Activated T-cell treated with anti-CD3 and anti-CD28 coated beads, Interleukin-2, amount 50 U/mL, for 1 hour (primary cell): ENCODE measurements around the gene NLRP10.

Source experiments
- DNase-seq: peaks from one replicate; pipeline ENCODE4 v3.0.0-alpha.2; 2020

Gene NLRP10

GRCh38 chr11:7971846-7972245 lies 6.6 kb upstream of the NLRP10 start:
- DNase-seq, result no peak

GRCh38 chr11:7969756-7970646 lies 4.8 kb upstream of the NLRP10 start:
- no peak for DNase-seq

DNA sequence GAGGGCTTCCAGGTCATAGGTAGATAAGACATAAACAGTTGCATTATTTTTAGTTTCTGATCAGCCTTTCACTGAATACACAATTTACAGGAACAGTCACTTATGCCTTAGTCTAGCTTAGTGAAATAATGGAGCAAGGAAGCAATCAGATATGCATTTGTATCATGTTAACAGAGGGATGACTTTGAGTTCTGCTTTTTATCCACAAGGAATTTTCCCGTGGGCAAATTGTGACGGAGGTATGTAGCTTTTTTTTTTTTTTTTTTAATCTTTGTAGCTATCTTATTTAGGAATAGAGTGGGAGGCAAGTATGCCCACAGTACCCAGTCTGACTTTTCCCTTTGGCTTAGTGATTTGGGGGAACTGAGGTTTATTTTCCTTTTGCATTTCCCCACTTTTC lies 3.4 kb upstream of the NLRP10 start:
- no peak for DNase-seq

GRCh38 chr11:7967826-7968225 lies 2.6 kb upstream of the NLRP10 start:
- DNase-seq, result no peak

DNA sequence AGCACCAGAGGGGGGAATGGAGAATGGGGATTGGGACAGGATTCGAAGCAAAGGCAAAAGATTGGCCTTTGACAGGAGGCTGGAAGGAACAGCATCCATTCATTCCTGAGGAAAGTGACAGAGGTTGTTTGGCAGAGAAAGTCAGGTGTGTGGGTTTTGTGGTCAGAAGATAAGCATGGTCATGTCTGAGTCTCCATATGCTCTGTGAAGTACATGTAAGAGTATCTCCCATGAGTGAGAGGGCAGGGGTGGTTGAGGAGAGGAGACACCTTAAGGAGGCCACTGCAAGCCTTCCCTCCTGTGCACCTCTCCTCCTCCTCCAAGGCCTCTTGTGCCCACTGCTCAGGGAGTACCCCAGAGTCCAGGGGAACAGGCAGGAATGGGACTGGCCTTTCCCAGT lies 1.9 kb upstream of the NLRP10 start:
- no peak for DNase-seq

- no peak for DNase-seq
Measured at GRCh38 chr11:7964873-7965272, 374 bp downstream of the NLRP10 start.

GRCh38 chr11:7964261-7964660 lies 986 bp downstream of the NLRP10 start:
- no peak for DNase-seq

DNA sequence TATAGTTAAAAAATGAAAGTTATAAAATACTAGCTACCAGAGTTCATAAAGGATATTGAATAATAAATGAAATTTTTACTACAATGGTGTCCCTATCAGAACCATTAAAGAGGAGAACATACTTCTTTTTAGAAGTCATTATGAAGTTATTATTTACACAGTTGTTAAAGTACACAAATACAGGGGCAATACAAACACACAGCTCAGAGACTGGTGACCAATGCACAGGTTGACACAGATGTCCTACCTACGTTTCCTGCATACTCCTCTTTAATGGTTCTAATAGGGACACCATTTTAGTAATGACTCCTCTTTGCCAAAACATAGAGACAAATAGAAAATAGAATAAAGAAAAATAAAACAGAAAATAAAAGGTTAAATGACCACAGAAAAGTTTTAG lies 10.1 kb downstream of the NLRP10 start:
- DNase-seq, result no peak

GRCh38 chr11:7949934-7950333 lies 15.3 kb downstream of the NLRP10 start:
- no peak for DNase-seq

GRCh38 chr11:7944123-7944522 lies 21.1 kb downstream of the NLRP10 start:
- DNase-seq, result no peak

DNA sequence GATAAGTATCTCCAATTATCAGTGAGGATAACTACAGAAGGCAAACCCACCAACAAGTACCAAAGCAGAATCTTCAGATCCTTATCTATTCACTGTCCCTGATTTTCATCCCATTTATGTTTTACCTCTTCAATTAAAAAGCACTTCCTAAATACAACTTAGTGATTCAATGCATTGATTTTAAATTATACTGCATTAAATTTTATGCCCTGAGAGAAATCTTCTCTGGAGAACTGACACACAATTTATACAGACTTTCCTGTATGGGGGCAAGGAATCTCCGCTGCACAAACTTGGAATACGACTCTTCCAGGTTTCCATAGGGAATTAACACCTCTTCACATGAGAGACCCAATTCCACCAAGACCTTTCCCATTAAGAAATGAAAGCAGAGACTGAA lies 23.6 kb downstream of the NLRP10 start, which contains the start of gene OR10A3:
TSS of gene OR10A3 (minus strand) at position 101 of the 400 bp plus-strand sequence. CDS start 2,188 bp downstream, outside the sequence.
- DNase-seq, result no peak

DNA sequence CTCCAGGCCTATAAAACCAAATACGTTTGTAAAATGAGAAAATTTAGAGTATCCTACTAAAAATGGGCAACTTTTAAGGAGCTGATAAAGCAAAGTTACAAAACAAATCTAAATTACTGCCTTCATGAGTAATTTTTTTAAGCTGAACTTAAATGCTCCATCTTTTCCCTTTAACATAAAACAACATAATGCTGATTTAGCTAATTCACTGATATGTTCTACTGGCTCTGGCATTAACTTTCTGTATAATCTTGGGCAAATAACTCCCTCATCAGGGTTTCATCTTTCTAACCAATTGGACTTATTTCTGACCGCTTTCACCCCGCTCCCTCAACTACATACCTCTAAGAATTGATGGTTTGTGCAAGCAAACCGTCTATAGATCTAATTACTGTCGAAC lies 24.1 kb downstream of the NLRP10 start:
- no peak for DNase-seq

GRCh38 chr11:7936615-7937014 lies 28.6 kb downstream of the NLRP10 start:
- no peak for DNase-seq

- no peak for DNase-seq
Measured at GRCh38 chr11:7931168-7931567, 34.1 kb downstream of the NLRP10 start, which contains the start of gene OR10A6. TSS of gene OR10A6 (minus strand) at chr11:7931268. CDS start at chr11:7928662, 2,606 bp downstream.

GRCh38 chr11:7927635-7928034 lies 37.6 kb downstream of the NLRP10 start:
- DNase-seq, result no peak

GRCh38 chr11:7924536-7924935 lies 40.7 kb downstream of the NLRP10 start:
- no peak for DNase-seq

DNA sequence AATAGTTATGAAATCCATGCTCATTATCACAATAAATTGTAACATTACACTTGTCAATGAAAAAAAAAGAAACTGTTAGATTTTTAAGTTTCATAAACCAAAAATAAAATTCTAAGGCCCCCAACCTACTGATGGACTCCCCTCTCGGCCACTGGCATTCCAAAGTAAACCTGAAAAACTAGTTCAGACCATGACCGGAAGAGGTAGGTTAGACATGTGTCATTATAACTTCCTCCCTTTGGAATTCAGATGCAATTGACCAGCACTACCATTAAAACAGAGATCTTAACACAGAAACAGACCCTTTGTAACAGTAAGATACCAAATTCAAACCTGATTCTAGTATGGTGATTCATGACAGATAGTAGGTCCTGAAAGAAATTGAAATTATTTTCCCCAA lies 47.1 kb downstream of the NLRP10 start:
- no peak for DNase-seq
